Lung (tissue), 12 donors: ENCODE measurements around the gene SDHAF3. TPM values are rescaled to one million over a fixed set of nuclear protein-coding genes. Genes with fewer than 3 reads are reported as not detected.

Source experiments
- ATAC-seq: fragments of 200-7000 bp; cut with Tn5 transposase; one replicate; pipeline ENCODE4 v1.9.1; 2020; ENCODE audit warnings: moderate number of reproducible peaks; ENCODE audit not compliant: insufficient read depth, low FRiP score
- DNase-seq, 3 donors: peaks; one replicate each; pipeline ENCODE4 v3.0.0-alpha.2; 2013 to 2017
- H3K27ac ChIP-seq, 2 donors: one replicate each; pipeline ENCODE4 v1.5.1; 2013; ENCODE audit warnings: mild to moderate bottlenecking in 2 of 2, moderate library complexity in 2 of 2, control low read depth in 1 of 2, inconsistent platforms in 1 of 2, low read depth in 1 of 2, low read length in 1 of 2
- H3K27me3 ChIP-seq, 3 donors: one replicate each; pipeline ENCODE4 v1.5.1; 2013; ENCODE audit warnings: low read length in 2 of 3; ENCODE audit not compliant: control insufficient read depth in 3 of 3, insufficient read depth in 3 of 3
- H3K36me3 ChIP-seq, 4 donors: one replicate each; pipeline ENCODE4 v1.5.1; 2013; ENCODE audit warnings: low read length in 4 of 4, mild to moderate bottlenecking in 1 of 4, moderate library complexity in 1 of 4; ENCODE audit not compliant: control insufficient read depth in 4 of 4, insufficient read depth in 4 of 4
- H3K4me1 ChIP-seq, 5 donors: one replicate each; pipeline ENCODE4 v1.5.1; 2013; ENCODE audit warnings: low read length in 5 of 5, mild to moderate bottlenecking in 2 of 5, moderate library complexity in 1 of 5; ENCODE audit not compliant: control insufficient read depth in 5 of 5, insufficient read depth in 5 of 5
- H3K4me3 ChIP-seq: one replicate; pipeline ENCODE4 v1.5.1; 2013; ENCODE audit warnings: mild to moderate bottlenecking, control low read depth, moderate library complexity
- H3K9ac ChIP-seq, 2 donors: one replicate each; pipeline ENCODE4 v1.5.1; 2013; ENCODE audit warnings: low read length in 2 of 2, control low read depth in 1 of 2; ENCODE audit not compliant: insufficient read depth in 1 of 2
- H3K9me3 ChIP-seq, 4 donors: one replicate each; pipeline ENCODE4 v1.5.1; 2013; ENCODE audit warnings: low read length in 3 of 4, mild to moderate bottlenecking in 1 of 4, moderate library complexity in 1 of 4; ENCODE audit not compliant: control insufficient read depth in 4 of 4, insufficient read depth in 3 of 4
- CTCF ChIP-seq: IDR thresholded peaks from 2 replicates; pipeline ENCODE4 v1.5.1; 2012; ENCODE audit warnings: mild to moderate bottlenecking; ENCODE audit errors: control extremely low read depth, extremely low read depth
- WGBS, 2 donors: extraction: QIAGEN DNeasy Blood & Tissue Kit; methylation state at CpG; one replicate each; pipeline ENCODE4 v1.1.7; 2013; 5-methylcytosine and 5-hydroxymethylcytosine counted together
- polyA plus RNA-seq, 2 donors: library from polyadenylated mRNA; stranded (reverse); fragments of 200-250 nt; gene quantifications; one replicate each; pipeline ENCODE4 v1.2.1, GENCODE V29; 2013
- total RNA-seq, 2 donors: library from RNA; depleted of rRNA in 1 of 2; stranded (reverse); fragments of >200 nt in 1 of 2; gene quantifications; one replicate each; pipeline ENCODE4 v1.2.1, GENCODE V29; 2014 to 2021
- donor health status: control.
- donor health status: control.
- donor health status: Bipolar disorder and iron deficiency.
- donor health status: healthy.
- donor health status: DM: yes; HTN: yes; CAD: no.

Gene SDHAF3
- total and polyA plus RNA-seq, 4 donors, result 6.3 to 15.8 (median 12.8) TPM

- no peak for TF ChIP-seq CTCF
- H3K27me3 ChIP-seq, result no peaks in the 10 kb centered on the region
- no peak overlapping the region for H3K4me3 ChIP-seq
- no peaks in the 10 kb centered on the region for H3K36me3 ChIP-seq
- H3K9me3 ChIP-seq, result peaks cover 0 to 6% (median 0%) of the 10 kb centered on the region in 4 donors
- ATAC-seq (no peak), DNase-seq (no peak)
- no peak overlapping the region for H3K27ac ChIP-seq
- no peak overlapping the region for H3K9ac ChIP-seq
- WGBS, 2 donors, result 70% methylated on average over 2 of the region's 2 CpGs
- no peaks in the 10 kb centered on the region for H3K4me1 ChIP-seq
Observed at GRCh38 chr7:97203957-97204356, 86.5 kb downstream of the SDHAF3 start.

GRCh38 chr7:97204821-97205220 lies 87.3 kb downstream of the SDHAF3 start:
- Histone ChIP-seq H3K4me1 (no peaks in the 10 kb centered on the region), H3K36me3 (no peaks in the 10 kb centered on the region), H3K9me3 (peaks cover 0 to 6% (median 0%) of the 10 kb centered on the region in 4 donors), H3K27me3 (no peaks in the 10 kb centered on the region), H3K9ac (no peak overlapping the region), H3K4me3 (no peak overlapping the region), H3K27ac (no peak overlapping the region)
- DNase-seq (no peak), ATAC-seq (no peak)
- no peak for TF ChIP-seq CTCF
- WGBS, 2 donors, result 65 to 73% methylated on average over 3 of the region's 3 CpGs

GRCh38 chr7:97215556-97215955 lies 98.1 kb downstream of the SDHAF3 start:
- no peak overlapping the region for H3K4me3 ChIP-seq
- 48 to 53% methylated on average over 7 of the region's 7 CpGs for WGBS, 2 donors

More at GRCh38 chr7:97215556-97215955, 98.1 kb downstream of the SDHAF3 start:
- Histone ChIP-seq H3K36me3 (no peaks in the 10 kb centered on the region), H3K9me3 (peaks cover 0 to 5% (median 0%) of the 10 kb centered on the region in 4 donors), H3K27me3 (no peaks in the 10 kb centered on the region), H3K9ac (no peak overlapping the region), H3K27ac (no peak overlapping the region), H3K4me1 (no peaks in the 10 kb centered on the region)
- no peak for TF ChIP-seq CTCF
- DNase-seq, result no peak
- no peak for ATAC-seq
